MM.1S (cell line): Measurements from ENCODE around the gene SPDYE4.

ENCODE experiments used
- DNase-seq: peaks from one replicate; pipeline ENCODE4 v3.0.0-alpha.2; 2015
- H2AFZ ChIP-seq: fragments of 300-600 bp; sonication (generic); 2 replicates; pipeline ENCODE4 v1.6.0; 2016; ENCODE audit warnings: antibody characterized with exemption, low read length
- H3F3A ChIP-seq: fragments of 300-600 bp; sonication (generic); 2 replicates; pipeline ENCODE4 v1.6.1; 2016; ENCODE audit warnings: mild to moderate bottlenecking, antibody characterized with exemption, low read length, moderate library complexity, mixed read lengths; ENCODE audit not compliant: insufficient read depth
- H3K27ac ChIP-seq: fragments of 300-600 bp; sonication (generic); 2 replicates; pipeline ENCODE4 v1.5.1; 2016; ENCODE audit warnings: mild to moderate bottlenecking, low read length
- H3K27me3 ChIP-seq: fragments of 300-600 bp; sonication (generic); replicated peaks from 2 replicates; pipeline ENCODE4 v1.6.0; 2016; ENCODE audit warnings: low read length; ENCODE audit not compliant: insufficient read depth
- H3K36me3 ChIP-seq: fragments of 300-600 bp; sonication (generic); replicated peaks from 2 replicates; pipeline ENCODE4 v1.6.1; 2016; ENCODE audit warnings: mild to moderate bottlenecking, low read length, mixed read lengths; ENCODE audit not compliant: insufficient read depth
- H3K4me1 ChIP-seq: fragments of 300-600 bp; sonication (generic); 2 replicates; pipeline ENCODE4 v1.6.1; 2016; ENCODE audit warnings: low read length, mixed read lengths
- H3K4me2 ChIP-seq: fragments of 300-600 bp; sonication (generic); 2 replicates; pipeline ENCODE4 v1.6.0; 2016; ENCODE audit warnings: low read depth, low read length
- H3K4me3 ChIP-seq: fragments of 300-600 bp; sonication (generic); 2 replicates; pipeline ENCODE4 v1.5.1; 2016; ENCODE audit warnings: low read length, mixed read lengths
- H3K79me2 ChIP-seq: fragments of 300-600 bp; sonication (generic); 2 replicates; pipeline ENCODE4 v1.6.1; 2016; ENCODE audit warnings: mixed run types, low read length, mixed read lengths
- H3K9ac ChIP-seq: fragments of 300-600 bp; sonication (generic); 2 replicates; pipeline ENCODE4 v1.6.1; 2016; ENCODE audit warnings: low read length, mixed read lengths
- H3K9me2 ChIP-seq: fragments of 300-600 bp; sonication (generic); replicated peaks from 2 replicates; pipeline ENCODE4 v1.6.1; 2016; ENCODE audit warnings: mild to moderate bottlenecking, low read length, mixed read lengths; ENCODE audit not compliant: insufficient read depth
- H3K9me3 ChIP-seq: fragments of 300-600 bp; sonication (generic); replicated peaks from 2 replicates; pipeline ENCODE4 v1.6.1; 2016; ENCODE audit warnings: mild to moderate bottlenecking, low read length, mixed read lengths; ENCODE audit not compliant: insufficient read depth
- H4K20me1 ChIP-seq: fragments of 300-600 bp; sonication (generic); 2 replicates; pipeline ENCODE4 v1.6.1; 2016; ENCODE audit warnings: mild to moderate bottlenecking, low read length, moderate library complexity, mixed read lengths; ENCODE audit not compliant: insufficient read depth
- CTCF ChIP-seq: fragments of 300-600 bp; sonication (generic); IDR thresholded peaks from 2 replicates; pipeline ENCODE4 v1.5.1; 2016; ENCODE audit warnings: antibody characterized with exemption, low read length, mixed read lengths
- EZH2 ChIP-seq: fragments of 300-600 bp; sonication (generic); optimal IDR thresholded peaks from 2 replicates; pipeline ENCODE3; 2017; ENCODE audit warnings: low read depth, mild to moderate bottlenecking, antibody characterized with exemption, low read length, mixed read lengths
- EZH2phosphoT487 ChIP-seq: fragments of 300-600 bp; sonication (generic); IDR thresholded peaks from 2 replicates; pipeline ENCODE4 v1.6.1; 2018; ENCODE audit warnings: antibody characterized with exemption, low read length

SPDYE4 gene

GRCh38 chr17:8789743-8790142, 31.4 kb upstream of the SPDYE4 start:
- H3K79me2 ChIP-seq = no peaks in the 10 kb centered on the region
- no peaks in the 10 kb centered on the region for H3K9me3 ChIP-seq
- no peak overlapping the region for H2AFZ ChIP-seq
- H4K20me1 ChIP-seq = no peaks in the 10 kb centered on the region
- no peaks in the 10 kb centered on the region for H3K36me3 ChIP-seq
- no peaks in the 10 kb centered on the region for H3F3A ChIP-seq
- H3K4me2 ChIP-seq = no peak overlapping the region
- no peak for TF ChIP-seq EZH2phosphoT487
- no peak for TF ChIP-seq CTCF
- no peak for TF ChIP-seq EZH2
- no peaks in the 10 kb centered on the region for H3K9me2 ChIP-seq
- H3K4me3 ChIP-seq = no peak overlapping the region
- H3K27me3 ChIP-seq = no peaks in the 10 kb centered on the region
- H3K9ac ChIP-seq = no peak overlapping the region
- H3K4me1 ChIP-seq = no peaks in the 10 kb centered on the region
- no peak overlapping the region for H3K27ac ChIP-seq
- no peak for DNase-seq

GRCh38 chr17:8788998-8789397, 30.7 kb upstream of the SPDYE4 start:
- Histone ChIP-seq H4K20me1 (no peaks in the 10 kb centered on the region), H3K27me3 (no peaks in the 10 kb centered on the region), H3K4me2 (no peak overlapping the region), H3F3A (no peaks in the 10 kb centered on the region), H3K9ac (no peak overlapping the region), H2AFZ (no peak overlapping the region), H3K9me2 (no peaks in the 10 kb centered on the region), H3K4me3 (no peak overlapping the region), H3K27ac (no peak overlapping the region), H3K36me3 (no peaks in the 10 kb centered on the region), H3K4me1 (no peaks in the 10 kb centered on the region), H3K9me3 (no peaks in the 10 kb centered on the region), H3K79me2 (no peaks in the 10 kb centered on the region)
- DNase-seq = no peak
- no peak for TF ChIP-seq EZH2
- TF ChIP-seq EZH2phosphoT487 = no peak
- TF ChIP-seq CTCF = no peak

- Histone ChIP-seq H3K4me3 (no peak overlapping the region), H2AFZ (peak overlapping the region; percentile 59), H3K27ac (no peak overlapping the region), H3K4me1 (no peaks in the 10 kb centered on the region), H3K27me3 (no peaks in the 10 kb centered on the region), H3K36me3 (no peaks in the 10 kb centered on the region), H3K4me2 (peak overlapping the region; percentile 13; the same call in 1 of the 2 replicates), H3K9me3 (no peaks in the 10 kb centered on the region), H4K20me1 (no peaks in the 10 kb centered on the region), H3K79me2 (no peaks in the 10 kb centered on the region), H3K9me2 (no peaks in the 10 kb centered on the region), H3K9ac (no peak overlapping the region), H3F3A (no peaks in the 10 kb centered on the region)
- peak; percentile 53 for DNase-seq
- no peak for TF ChIP-seq EZH2phosphoT487
- TF ChIP-seq CTCF = peak; percentile 86
- TF ChIP-seq EZH2 = no peak
Observed at GRCh38 chr17:8785547-8786413, 27.4 kb upstream of the SPDYE4 start.
